Rectal smooth muscle tissue (tissue), 1 donor: ENCODE measurements around the gene MEGF11.

ENCODE experiments used
- H3K27ac ChIP-seq: one replicate; pipeline ENCODE4 v1.7.0; 2013; ENCODE audit warnings: low read depth, low read length, inconsistent platforms
- H3K27me3 ChIP-seq: one replicate; pipeline ENCODE4 v1.7.0; 2013; ENCODE audit warnings: low read length; ENCODE audit not compliant: control insufficient read depth, insufficient read depth
- H3K36me3 ChIP-seq: one replicate; pipeline ENCODE4 v1.7.0; 2013; ENCODE audit warnings: low read length; ENCODE audit not compliant: control insufficient read depth, insufficient read depth
- H3K4me1 ChIP-seq: one replicate; pipeline ENCODE4 v1.7.0; 2013; ENCODE audit warnings: low read length; ENCODE audit not compliant: control insufficient read depth, insufficient read depth
- H3K4me3 ChIP-seq: one replicate; pipeline ENCODE4 v1.7.0; 2013; ENCODE audit warnings: low read length
- H3K9ac ChIP-seq: one replicate; pipeline ENCODE4 v1.7.0; 2013; ENCODE audit warnings: low read length

Gene MEGF11

GRCh38 chr15:66085128-66085527, 168.4 kb downstream of the MEGF11 start:
- no peak overlapping the region for H3K4me3 ChIP-seq
- H3K36me3 ChIP-seq = no peaks in the 10 kb centered on the region
- no peak overlapping the region for H3K27ac ChIP-seq
- no peaks in the 10 kb centered on the region for H3K4me1 ChIP-seq
- no peak overlapping the region for H3K9ac ChIP-seq
- H3K27me3 ChIP-seq = no peaks in the 10 kb centered on the region

DNA sequence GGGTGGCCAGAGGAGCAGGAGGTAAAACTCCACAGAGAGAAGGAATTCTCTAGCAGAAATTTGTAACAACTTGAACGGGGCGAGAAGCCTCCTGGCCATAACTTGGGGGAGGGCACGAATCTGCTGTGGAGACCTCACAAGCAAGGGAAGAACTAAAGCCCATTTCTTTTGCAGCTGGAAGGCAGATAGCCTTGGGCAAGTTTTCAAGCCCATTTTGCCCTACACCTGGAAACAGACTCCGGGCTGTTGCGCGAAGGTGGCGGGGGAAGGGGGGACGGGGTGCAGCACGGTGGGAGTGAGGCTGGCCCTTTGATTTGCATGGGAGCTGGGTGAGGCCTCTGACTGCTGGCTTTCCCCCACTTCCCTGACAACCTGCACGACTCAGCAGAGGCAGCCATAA, 168.8 kb downstream of the MEGF11 start:
- Histone ChIP-seq H3K9ac (no peak overlapping the region), H3K4me3 (no peak overlapping the region), H3K27me3 (no peaks in the 10 kb centered on the region), H3K27ac (no peak overlapping the region), H3K36me3 (no peaks in the 10 kb centered on the region), H3K4me1 (no peaks in the 10 kb centered on the region)

GRCh38 chr15:66080717-66081398, 172.7 kb downstream of the MEGF11 start:
- no peaks in the 10 kb centered on the region for H3K27me3 ChIP-seq
- no peak overlapping the region for H3K9ac ChIP-seq
- no peak overlapping the region for H3K4me3 ChIP-seq
- no peaks in the 10 kb centered on the region for H3K4me1 ChIP-seq
- no peak overlapping the region for H3K27ac ChIP-seq
- no peaks in the 10 kb centered on the region for H3K36me3 ChIP-seq

- Histone ChIP-seq H3K4me3 (no peak overlapping the region), H3K27ac (no peak overlapping the region), H3K9ac (no peak overlapping the region), H3K27me3 (no peaks in the 10 kb centered on the region), H3K36me3 (no peaks in the 10 kb centered on the region), H3K4me1 (no peaks in the 10 kb centered on the region)
These were observed 174.6 kb downstream of the MEGF11 start for GRCh38 chr15:66078929-66079275.

GRCh38 chr15:66078196-66078928, 175.2 kb downstream of the MEGF11 start:
- H3K9ac ChIP-seq = no peak overlapping the region
- H3K4me1 ChIP-seq = no peaks in the 10 kb centered on the region
- no peak overlapping the region for H3K4me3 ChIP-seq
- H3K27ac ChIP-seq = no peak overlapping the region
- no peaks in the 10 kb centered on the region for H3K36me3 ChIP-seq
- H3K27me3 ChIP-seq = no peaks in the 10 kb centered on the region

- no peaks in the 10 kb centered on the region for H3K36me3 ChIP-seq
- no peaks in the 10 kb centered on the region for H3K27me3 ChIP-seq
- no peaks in the 10 kb centered on the region for H3K4me1 ChIP-seq
- no peak overlapping the region for H3K27ac ChIP-seq
- no peak overlapping the region for H3K9ac ChIP-seq
- H3K4me3 ChIP-seq = no peak overlapping the region
These were observed 176.3 kb downstream of the MEGF11 start for GRCh38 chr15:66077320-66077663.

DNA sequence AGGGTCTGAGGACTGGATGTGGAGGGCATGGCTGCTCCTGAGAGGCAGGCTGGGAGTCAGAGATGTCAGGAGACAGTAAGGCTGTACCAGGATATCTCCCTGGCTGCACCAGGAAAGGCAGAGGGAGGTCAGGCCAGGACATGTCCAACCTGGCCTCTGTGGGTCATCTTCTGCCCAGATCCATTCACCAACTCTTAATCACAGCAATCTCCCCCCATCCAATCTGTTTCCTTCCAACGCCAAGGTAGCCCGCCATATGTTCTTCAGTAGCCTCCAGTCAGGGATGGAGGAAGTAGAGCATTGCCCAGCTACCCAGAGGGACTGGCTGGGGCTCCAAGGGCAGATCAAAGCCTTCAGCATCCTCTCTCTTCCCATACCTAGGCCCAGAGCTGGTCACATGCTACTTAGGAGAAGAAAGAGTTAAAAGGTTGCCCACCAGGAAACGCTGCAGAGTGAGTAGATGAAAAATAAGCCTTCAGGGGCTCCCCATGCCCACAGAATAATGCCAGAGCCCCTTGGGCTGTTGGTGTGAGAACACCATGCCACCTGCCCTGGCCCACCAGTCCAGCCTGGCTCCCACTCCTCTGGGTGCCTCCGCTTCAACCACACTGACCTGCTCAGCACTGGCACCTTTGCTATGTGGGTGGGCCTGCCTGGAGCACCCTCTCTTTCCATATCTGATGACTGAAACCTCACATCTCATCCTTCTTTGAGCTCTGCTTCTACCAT, 176.8 kb downstream of the MEGF11 start:
- Histone ChIP-seq H3K27me3 (no peaks in the 10 kb centered on the region), H3K36me3 (no peaks in the 10 kb centered on the region), H3K9ac (no peak overlapping the region), H3K4me1 (no peaks in the 10 kb centered on the region), H3K4me3 (no peak overlapping the region), H3K27ac (no peak overlapping the region)

DNA sequence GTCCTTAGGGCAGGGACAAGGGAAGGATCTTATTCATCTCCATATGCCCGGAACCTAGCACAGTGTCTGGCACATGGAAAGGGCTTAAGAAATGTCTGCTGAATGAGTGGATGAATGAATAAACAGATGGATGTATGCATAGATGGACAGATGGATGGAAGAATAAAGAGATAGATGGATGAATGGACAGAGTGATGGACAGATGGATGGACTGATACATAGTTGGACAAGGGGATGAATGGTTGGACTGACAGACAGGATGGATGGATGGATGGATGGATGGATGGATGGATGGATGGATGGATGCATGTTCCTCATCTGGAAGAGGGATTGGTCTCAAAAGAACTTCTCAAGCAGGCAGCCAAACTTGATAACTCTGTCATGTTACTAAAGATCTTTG, 177.6 kb downstream of the MEGF11 start:
- Histone ChIP-seq H3K9ac (no peak overlapping the region), H3K27ac (no peak overlapping the region), H3K4me3 (no peak overlapping the region), H3K27me3 (no peaks in the 10 kb centered on the region), H3K4me1 (no peaks in the 10 kb centered on the region), H3K36me3 (no peaks in the 10 kb centered on the region)

DNA sequence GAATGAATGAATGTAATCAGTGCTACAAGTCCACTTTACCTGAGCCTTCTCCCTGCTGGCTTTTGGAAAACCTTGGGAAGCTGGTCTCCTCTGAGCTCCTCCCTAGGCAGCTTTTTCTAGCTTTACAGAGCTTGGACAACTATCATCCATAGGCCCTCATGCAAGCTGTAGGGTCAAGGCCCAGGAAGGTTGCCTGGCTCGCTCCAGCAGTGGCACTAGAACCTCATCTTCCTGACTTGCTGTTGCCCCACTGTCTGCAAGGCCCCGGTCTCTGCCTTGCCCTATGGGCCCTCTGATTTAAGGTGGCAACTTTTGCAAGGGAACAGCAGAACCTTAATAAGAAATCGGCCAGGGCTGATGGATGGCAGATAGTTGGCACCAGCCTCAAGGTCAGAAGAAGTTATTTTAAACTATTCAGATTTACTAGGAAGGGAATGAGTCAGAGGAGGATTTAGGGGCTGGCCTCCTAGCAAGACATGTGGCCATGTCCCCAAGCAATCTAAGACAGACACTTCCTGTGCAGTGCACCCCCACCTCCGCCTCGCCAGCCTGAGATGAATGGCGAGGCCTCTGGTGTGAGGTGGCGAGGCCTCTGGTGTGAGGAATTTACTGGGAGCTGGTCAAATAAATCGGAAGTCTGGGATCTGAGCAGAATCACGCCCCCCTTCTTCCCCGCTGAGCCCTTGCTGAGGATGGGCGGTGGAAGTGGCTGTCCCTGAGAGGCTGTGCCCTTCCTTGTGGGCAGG, 180.8 kb downstream of the MEGF11 start:
- Histone ChIP-seq H3K4me3 (no peak overlapping the region), H3K36me3 (no peaks in the 10 kb centered on the region), H3K9ac (no peak overlapping the region), H3K27ac (no peak overlapping the region), H3K27me3 (no peaks in the 10 kb centered on the region), H3K4me1 (no peaks in the 10 kb centered on the region)

- Histone ChIP-seq H3K27me3 (no peaks in the 10 kb centered on the region), H3K36me3 (no peaks in the 10 kb centered on the region), H3K27ac (no peak overlapping the region), H3K9ac (no peak overlapping the region), H3K4me1 (no peaks in the 10 kb centered on the region), H3K4me3 (no peak overlapping the region)
These were observed 181.6 kb downstream of the MEGF11 start for GRCh38 chr15:66071921-66072295.

DNA sequence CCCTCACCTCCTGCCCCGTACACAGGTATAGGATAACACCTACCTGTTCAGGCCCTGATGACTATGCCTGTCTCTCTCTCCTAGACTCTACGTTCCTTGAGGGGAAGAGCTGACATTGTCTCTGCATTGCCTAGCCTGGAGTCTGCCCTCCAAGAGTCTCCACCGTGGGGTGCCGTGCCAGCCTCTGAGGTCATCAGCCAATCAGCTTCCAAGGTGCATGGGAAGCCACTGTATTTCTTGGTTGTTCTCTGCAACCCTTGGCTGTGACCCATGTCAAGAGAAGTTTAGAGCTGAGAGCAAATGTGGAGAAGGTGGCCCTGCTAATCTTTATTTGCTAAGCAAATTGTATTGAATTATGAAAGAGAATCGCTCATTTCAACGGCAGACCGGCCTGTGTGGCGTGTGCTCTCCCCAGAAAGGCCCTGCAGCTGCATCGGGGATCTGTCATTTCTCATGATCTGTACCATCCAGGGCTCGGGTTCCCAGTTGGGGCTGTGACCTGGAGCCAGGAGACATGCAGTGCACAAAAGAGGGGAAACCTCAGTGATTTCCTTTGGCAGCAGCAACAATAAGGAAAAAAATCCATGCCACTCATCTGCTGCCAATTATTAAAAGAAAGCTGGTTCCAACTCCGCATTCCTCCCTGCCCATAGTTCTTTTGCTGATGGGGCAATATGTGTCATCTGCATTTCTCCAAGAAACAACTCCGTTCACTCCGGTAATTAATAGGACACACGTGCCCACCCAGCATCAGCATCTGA, 182.2 kb downstream of the MEGF11 start:
- no peaks in the 10 kb centered on the region for H3K4me1 ChIP-seq
- no peak overlapping the region for H3K4me3 ChIP-seq
- no peaks in the 10 kb centered on the region for H3K36me3 ChIP-seq
- no peaks in the 10 kb centered on the region for H3K27me3 ChIP-seq
- H3K27ac ChIP-seq = no peak overlapping the region
- no peak overlapping the region for H3K9ac ChIP-seq
